ENCODE data around the gene MRPL12.

Gene MRPL12

GRCh38 chr17:81702934-81703746, at the start of gene MRPL12:
TSS of gene MRPL12 (plus strand) at chr17:81703367. CDS start at chr17:81703502, 135 bp downstream.
- TF ChIP-seq, protein P1, sequence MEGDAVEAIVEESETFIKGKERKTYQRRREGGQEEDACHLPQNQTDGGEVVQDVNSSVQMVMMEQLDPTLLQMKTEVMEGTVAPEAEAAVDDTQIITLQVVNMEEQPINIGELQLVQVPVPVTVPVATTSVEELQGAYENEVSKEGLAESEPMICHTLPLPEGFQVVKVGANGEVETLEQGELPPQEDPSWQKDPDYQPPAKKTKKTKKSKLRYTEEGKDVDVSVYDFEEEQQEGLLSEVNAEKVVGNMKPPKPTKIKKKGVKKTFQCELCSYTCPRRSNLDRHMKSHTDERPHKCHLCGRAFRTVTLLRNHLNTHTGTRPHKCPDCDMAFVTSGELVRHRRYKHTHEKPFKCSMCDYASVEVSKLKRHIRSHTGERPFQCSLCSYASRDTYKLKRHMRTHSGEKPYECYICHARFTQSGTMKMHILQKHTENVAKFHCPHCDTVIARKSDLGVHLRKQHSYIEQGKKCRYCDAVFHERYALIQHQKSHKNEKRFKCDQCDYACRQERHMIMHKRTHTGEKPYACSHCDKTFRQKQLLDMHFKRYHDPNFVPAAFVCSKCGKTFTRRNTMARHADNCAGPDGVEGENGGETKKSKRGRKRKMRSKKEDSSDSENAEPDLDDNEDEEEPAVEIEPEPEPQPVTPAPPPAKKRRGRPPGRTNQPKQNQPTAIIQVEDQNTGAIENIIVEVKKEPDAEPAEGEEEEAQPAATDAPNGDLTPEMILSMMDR (IDR thresholded peaks at IDR 0.05; ENCODE audit: extremely low read depth, missing control alignments): no peak
- peak; percentile 99 for DNase-seq (ENCODE audit: low spot score)

DNA sequence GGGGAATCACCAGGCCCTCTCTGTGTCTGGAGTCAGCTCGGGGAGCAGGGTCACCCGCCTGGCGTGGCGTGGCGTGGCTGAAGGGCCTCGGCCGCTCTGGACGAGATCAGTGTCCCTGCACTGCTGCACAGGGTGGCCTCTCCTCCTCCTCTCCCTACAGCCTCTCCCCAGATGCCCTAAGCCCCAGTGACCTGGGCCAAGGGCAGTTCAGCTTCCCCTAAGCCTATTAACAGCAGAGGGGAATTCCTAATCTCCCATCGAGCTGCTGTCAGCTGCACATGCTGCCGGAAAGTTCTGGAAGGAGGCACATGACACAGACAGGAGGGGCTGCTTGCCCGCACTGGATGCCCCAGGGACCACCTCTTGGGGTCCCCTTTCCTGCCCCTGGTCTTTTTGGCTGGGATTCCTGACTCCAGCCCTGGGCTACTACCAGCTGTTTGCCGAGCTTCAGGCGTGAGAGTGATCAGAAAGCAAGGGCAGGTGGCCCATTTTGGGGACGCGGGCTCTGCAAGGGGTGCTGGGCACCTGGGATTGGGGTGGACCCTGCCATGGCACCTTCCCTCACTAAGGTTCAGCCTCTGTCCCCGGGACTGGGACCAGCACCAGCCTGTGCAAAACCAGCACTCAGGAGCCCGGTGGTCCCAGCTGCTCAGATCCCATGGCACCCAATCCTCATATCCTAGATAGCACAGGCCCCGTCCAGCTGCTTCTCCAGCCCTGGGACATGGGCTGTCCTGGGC, 47.6 kb upstream of the MRPL12 start:
- DNase-seq (ENCODE audit: low spot score): no peak
- TF ChIP-seq, protein P1 (IDR thresholded peaks at IDR 0.05; ENCODE audit: extremely low read depth, missing control alignments): no peak

GRCh38 chr17:81656118-81656743, 46.9 kb upstream of the MRPL12 start, which contains the start of gene PDE6G:
TSS of gene PDE6G (minus strand) at chr17:81656542. CDS start at chr17:81653305, 3,237 bp downstream.
- DNase-seq (ENCODE audit: low spot score): no peak
- TF ChIP-seq, protein P1 (IDR thresholded peaks at IDR 0.05; ENCODE audit: extremely low read depth, missing control alignments): no peak

- TF ChIP-seq, protein P1 (IDR thresholded peaks at IDR 0.05; ENCODE audit: extremely low read depth, missing control alignments): no peak
- no peak for DNase-seq (ENCODE audit: low spot score)
These were observed 46.3 kb upstream of the MRPL12 start for GRCh38 chr17:81656835-81657234.

DNA sequence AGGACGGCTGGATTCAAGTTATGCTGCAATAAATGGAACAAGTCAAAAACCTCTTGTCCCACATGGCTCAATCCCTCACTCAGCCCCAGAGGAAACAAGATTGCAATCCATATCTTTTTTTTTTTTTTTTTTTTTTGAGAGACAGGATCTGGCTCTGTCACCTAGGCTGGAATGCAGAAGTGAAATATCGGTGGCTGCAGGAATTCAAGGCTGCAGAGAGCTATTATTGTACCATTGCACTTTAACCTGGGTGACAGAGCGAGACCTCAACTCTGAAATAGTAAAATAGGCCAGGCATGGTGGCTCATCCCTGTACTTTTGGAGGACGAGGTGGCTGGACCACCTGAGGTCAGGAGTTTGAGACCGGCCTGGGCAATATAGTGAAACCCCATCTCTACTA, 44.1 kb upstream of the MRPL12 start:
- TF ChIP-seq, protein P1 (IDR thresholded peaks at IDR 0.05; ENCODE audit: extremely low read depth, missing control alignments): no peak
- no peak for DNase-seq (ENCODE audit: low spot score)

DNA sequence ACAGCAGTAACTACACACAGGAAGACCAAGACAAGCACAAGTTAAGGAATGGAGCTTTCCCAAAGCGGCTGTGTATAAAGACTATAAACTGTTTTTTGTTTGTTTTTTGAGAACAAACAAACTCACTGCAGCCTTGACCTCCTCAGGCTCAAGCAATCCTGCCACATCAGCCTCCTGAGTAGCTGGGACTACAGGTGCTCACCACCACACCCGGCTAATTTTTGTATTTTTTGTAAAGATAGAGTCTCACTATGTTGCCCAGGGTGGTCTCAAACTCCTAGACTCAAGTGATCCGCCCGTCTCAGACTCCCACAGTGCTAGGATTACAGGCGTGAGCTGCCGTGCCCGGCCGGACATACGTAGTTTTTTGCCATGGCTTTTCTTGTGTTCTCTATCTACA, 42.7 kb upstream of the MRPL12 start:
- TF ChIP-seq, protein P1 (IDR thresholded peaks at IDR 0.05; ENCODE audit: extremely low read depth, missing control alignments): no peak
- no peak for DNase-seq (ENCODE audit: low spot score)

Measured in GM20000 (cell line).